ENCODE measurements around the gene SMIM20.

DNA sequence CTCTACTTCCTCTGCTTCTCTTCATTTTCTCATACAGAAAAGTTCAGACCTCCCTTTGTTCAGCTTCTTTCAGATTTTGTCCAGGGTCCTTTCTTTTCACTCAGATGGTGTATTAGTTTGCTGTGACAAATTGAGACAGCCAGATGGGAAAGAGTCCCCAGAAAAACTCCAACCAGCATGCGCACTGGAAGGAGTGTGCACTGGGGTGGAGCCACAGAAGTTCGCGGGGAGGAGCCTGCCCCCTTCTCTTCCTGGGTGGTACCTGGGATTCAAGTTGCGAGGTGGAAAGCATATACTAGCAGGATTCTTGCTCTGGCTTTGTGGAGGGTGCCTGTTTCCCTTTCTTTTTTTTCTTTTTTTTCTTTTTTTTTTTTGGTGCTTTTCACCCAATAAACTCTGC lies 51.6 kb downstream of the SMIM20 start:
- TF ChIP-seq CTCF (IDR thresholded peaks at IDR 0.05; ENCODE audit: insufficient read depth, low read length, poor library complexity, severe bottlenecking) (no peak), EZH2phosphoT487 (conservative IDR thresholded peaks at IDR 0.05; ENCODE audit: low read length) (no peak)

Data from SU-DHL-6 (cell line).